ENCODE results near the gene PKHD1. TPM values are rescaled to one million over a fixed set of nuclear protein-coding genes. Genes with fewer than 3 reads are reported as not detected.

The PKHD1 gene
- total and polyA plus RNA-seq, 2 of the 8 experiments (the other 6 are each of a cell fraction or from before 2014, with no cell fraction given), result 0.06 to 0.09 TPM

DNA sequence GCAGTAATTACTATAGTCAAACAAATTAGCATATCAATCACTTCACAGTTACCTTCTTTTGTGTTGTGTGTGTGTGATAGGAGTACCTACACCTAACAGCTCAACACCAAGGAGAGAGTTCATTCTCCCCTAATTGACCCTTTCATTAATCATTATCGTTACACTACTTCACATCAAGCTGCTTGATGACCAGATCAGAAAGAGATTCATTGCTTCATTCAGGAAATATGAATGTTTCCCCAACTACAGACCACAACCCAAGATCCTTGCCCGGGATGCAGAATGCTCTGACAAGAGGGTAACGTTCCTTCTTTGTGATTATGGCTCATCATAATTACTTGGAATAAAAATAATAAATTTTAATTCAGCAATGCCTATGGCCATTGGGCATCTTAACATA lies 132.7 kb downstream of the PKHD1 start (continued):
- TF ChIP-seq CHD7 (IDR thresholded peaks at IDR 0.05; ENCODE audit: insufficient replicate concordance, low read length) (no peak), EP300 (IDR thresholded peaks at IDR 0.05; ENCODE audit: borderline replicate concordance in 1 of 2, low read depth in 2 of 2, low read length in 2 of 2) (no peak), GABPA (IDR thresholded peaks at IDR 0.05; ENCODE audit: borderline replicate concordance, insufficient read depth, low read length) (no peak), TEAD4 (IDR thresholded peaks at IDR 0.05; ENCODE audit: low read depth, low read length) (no peak), TAF1 (IDR thresholded peaks at IDR 0.05; ENCODE audit: low read depth, low read length) (no peak), ZNF274 (IDR thresholded peaks at IDR 0.05; ENCODE audit: borderline replicate concordance, extremely low read depth, low read length) (no peak), HDAC2 (IDR thresholded peaks at IDR 0.05; ENCODE audit: borderline replicate concordance in 1 of 2, low read depth in 2 of 2, low read length in 2 of 2) (no peak), BACH1 (IDR thresholded peaks at IDR 0.05; ENCODE audit: low read length) (no peak), BRCA1 (IDR thresholded peaks at IDR 0.05; ENCODE audit: low read depth, low read length) (no peak), MAX (IDR thresholded peaks at IDR 0.05) (no peak), YY1 (IDR thresholded peaks at IDR 0.05; ENCODE audit: low read depth, low read length) (no peak), CBX5 (IDR thresholded peaks at IDR 0.05; ENCODE audit: low read depth, low read length) (no peak)

Data from H1 (cell line).